IPS DF 6.9 (cell line): ENCODE results near the gene FBXL7.

Experiments
- DNase-seq: peaks from one replicate; pipeline ENCODE4 v3.0.0-alpha.2; 2013; ENCODE audit warnings: low read depth, low spot score
- H3K27ac ChIP-seq: one replicate; pipeline ENCODE4 v1.5.1; 2013; ENCODE audit warnings: low read length, control low read depth
- H3K27me3 ChIP-seq: 2 replicates; pipeline ENCODE4 v1.6.1; 2013; ENCODE audit warnings: mild to moderate bottlenecking, low read length; ENCODE audit not compliant: control insufficient read depth, insufficient read depth
- H3K36me3 ChIP-seq: 2 replicates; pipeline ENCODE4 v1.6.1; 2013; ENCODE audit warnings: low read length; ENCODE audit not compliant: control insufficient read depth, insufficient read depth
- H3K4me1 ChIP-seq: 2 replicates; pipeline ENCODE4 v1.6.1; 2013; ENCODE audit warnings: low read length; ENCODE audit not compliant: control insufficient read depth, insufficient read depth
- H3K4me3 ChIP-seq: 2 replicates; pipeline ENCODE4 v1.5.1; 2013; ENCODE audit warnings: mild to moderate bottlenecking, low read length
- H3K9me3 ChIP-seq: 2 replicates; pipeline ENCODE4 v1.6.1; 2013; ENCODE audit warnings: low read length, inconsistent platforms; ENCODE audit not compliant: control insufficient read depth, insufficient read depth
- WGBS: extraction: QIAGEN DNeasy Blood & Tissue Kit; methylation state at CpG from one replicate; pipeline ENCODE4 v1.1.7; 2013; ENCODE audit warnings: mixed read lengths, missing lambda C conversion rate; ENCODE audit not compliant: insufficient read length, insufficient coverage; 5-methylcytosine and 5-hydroxymethylcytosine counted together

FBXL7 gene

DNA sequence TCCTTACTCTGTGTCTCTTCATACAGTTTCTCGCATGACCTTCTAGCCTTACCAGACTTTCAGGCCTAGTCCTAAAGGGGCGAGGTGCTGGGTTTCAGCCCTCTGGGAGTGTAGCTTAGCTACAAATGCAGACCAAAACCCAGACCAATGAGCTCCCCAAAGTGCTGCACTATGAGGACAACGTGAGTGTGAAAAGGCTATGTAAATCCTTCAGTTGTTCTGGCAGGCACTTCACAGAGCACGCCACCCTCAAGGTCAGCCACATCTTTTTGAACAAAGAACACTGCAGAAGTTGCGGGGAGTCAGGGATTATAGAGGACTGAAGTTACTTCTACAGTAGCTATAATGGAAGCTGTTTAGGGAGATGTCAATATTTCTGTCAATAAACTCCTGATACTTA lies 377.9 kb downstream of the FBXL7 start:
- Histone ChIP-seq H3K36me3 (no peaks in the 10 kb centered on the region), H3K4me1 (no peaks in the 10 kb centered on the region), H3K9me3 (no peaks in the 10 kb centered on the region), H3K27ac (no peak overlapping the region), H3K27me3 (no peaks in the 10 kb centered on the region), H3K4me3 (no peak overlapping the region)
- no peak for DNase-seq
- WGBS, result no CpG with 5 or more reads among the region's 5 CpGs

DNA sequence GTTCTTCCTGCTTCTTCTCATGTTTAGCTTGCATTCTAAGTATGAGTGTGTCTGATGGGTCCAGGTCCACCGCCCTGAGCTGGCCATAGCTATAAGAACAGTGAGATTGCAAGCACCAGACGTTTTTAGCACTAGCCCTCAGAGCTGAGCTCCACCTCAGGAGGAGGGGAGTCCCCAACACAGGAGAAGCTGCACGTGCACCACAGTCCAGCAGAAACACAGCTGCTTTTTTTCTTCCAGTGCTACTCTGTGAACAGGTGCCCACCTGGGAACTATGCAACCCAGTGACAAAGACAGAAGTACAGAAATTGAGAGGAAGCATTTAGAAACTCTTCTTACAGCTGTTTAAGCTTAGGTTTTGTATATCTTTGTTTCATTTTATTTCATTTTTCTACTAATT lies 380.2 kb downstream of the FBXL7 start:
- no peaks in the 10 kb centered on the region for H3K9me3 ChIP-seq
- WGBS, result no CpG with 5 or more reads among the region's 3 CpGs
- no peaks in the 10 kb centered on the region for H3K4me1 ChIP-seq
- H3K27ac ChIP-seq, result no peak overlapping the region
- no peak for DNase-seq
- H3K36me3 ChIP-seq, result no peaks in the 10 kb centered on the region
- no peak overlapping the region for H3K4me3 ChIP-seq
- no peaks in the 10 kb centered on the region for H3K27me3 ChIP-seq

DNA sequence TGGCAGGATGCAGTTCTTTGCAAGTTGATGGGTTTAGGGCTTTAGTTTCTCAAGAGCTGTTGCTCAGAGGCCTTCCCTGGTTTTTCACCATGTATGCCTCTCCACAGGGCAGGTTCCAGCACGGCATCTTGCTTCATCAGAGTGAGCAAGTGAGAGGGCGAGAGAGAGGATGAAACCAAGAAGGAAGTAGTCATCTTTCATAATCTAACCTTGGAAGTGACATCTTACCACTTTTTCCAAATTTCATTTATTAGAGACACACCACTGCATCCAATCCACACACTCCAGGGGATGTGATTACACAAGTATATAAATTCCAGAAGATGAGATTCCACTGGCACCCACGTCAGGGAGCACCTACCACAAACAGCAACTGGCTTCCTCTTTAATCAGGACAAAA lies 385.2 kb downstream of the FBXL7 start:
- Histone ChIP-seq H3K4me1 (no peaks in the 10 kb centered on the region), H3K27ac (no peak overlapping the region), H3K4me3 (no peak overlapping the region), H3K36me3 (no peaks in the 10 kb centered on the region), H3K27me3 (no peaks in the 10 kb centered on the region), H3K9me3 (no peaks in the 10 kb centered on the region)
- WGBS, result no CpG with 5 or more reads among the region's 3 CpGs
- DNase-seq, result no peak

DNA sequence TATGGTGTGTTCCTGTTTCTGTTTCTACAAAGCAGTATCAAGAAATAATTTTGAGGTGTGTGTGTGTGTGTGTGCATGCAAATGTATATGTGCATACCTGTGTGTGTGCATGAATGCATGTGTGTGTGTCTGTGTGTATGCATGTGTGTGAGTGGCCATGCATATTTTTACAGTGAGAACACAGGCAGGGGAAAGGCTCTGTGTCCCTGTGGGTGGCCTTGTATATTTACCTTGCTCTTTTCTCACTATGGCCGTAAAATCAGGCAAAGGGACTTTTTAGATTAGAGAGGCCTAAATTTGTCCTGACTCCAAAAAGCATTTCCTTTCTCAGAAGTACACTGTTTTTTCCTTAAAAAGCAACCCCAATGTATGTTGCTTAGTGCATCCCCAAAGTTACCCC lies 386.2 kb downstream of the FBXL7 start:
- no peak for DNase-seq
- H3K9me3 ChIP-seq, result no peaks in the 10 kb centered on the region
- no CpG with 5 or more reads among the region's 1 CpG for WGBS
- no peak overlapping the region for H3K4me3 ChIP-seq
- H3K27ac ChIP-seq, result no peak overlapping the region
- H3K4me1 ChIP-seq, result no peaks in the 10 kb centered on the region
- H3K36me3 ChIP-seq, result no peaks in the 10 kb centered on the region
- no peaks in the 10 kb centered on the region for H3K27me3 ChIP-seq

DNA sequence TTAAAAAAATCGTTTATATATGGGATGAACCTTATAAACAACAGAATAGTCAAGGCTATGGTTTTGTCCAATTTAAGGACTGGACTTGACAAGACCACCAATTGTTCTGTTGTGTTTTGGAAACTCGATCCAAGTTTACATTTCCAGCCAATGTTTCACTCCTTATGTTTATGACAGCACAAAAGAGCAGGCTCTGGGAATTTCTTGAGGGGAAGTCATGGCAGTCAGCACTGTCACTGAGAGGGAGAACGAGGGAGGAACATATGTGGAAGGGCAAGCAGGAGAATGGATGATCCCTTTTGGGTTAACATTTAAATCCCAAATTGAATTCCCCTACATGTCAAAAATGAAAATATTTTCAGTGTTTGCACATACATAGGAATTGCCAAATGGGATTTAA lies 387.1 kb downstream of the FBXL7 start:
- no CpG with 5 or more reads among the region's 3 CpGs for WGBS
- no peak for DNase-seq
- Histone ChIP-seq H3K27ac (no peak overlapping the region), H3K36me3 (no peaks in the 10 kb centered on the region), H3K4me1 (no peaks in the 10 kb centered on the region), H3K9me3 (no peaks in the 10 kb centered on the region), H3K27me3 (no peaks in the 10 kb centered on the region), H3K4me3 (no peak overlapping the region)

DNA sequence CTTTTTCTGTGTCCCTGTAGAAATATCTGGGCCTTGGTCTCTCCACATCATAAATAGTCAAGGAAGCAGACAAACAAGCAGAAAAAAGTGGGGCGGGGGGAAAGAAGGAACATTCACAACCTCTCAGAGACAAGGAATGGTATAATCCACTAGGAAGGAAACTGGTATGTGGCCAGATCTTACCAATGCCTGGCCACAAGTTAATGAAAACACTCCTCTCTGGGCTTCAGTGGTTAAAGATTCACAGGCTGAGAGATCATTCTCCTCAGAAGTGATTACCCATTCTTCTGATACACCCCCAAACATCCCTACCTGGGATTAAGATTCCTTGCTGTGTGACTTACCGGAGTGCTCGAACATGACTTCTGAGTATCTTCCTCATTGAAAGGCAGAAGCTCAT lies 389.0 kb downstream of the FBXL7 start:
- no CpG with 5 or more reads among the region's 3 CpGs for WGBS
- Histone ChIP-seq H3K4me1 (no peaks in the 10 kb centered on the region), H3K36me3 (no peaks in the 10 kb centered on the region), H3K4me3 (no peak overlapping the region), H3K27me3 (no peaks in the 10 kb centered on the region), H3K27ac (no peak overlapping the region), H3K9me3 (no peaks in the 10 kb centered on the region)
- DNase-seq, result no peak

DNA sequence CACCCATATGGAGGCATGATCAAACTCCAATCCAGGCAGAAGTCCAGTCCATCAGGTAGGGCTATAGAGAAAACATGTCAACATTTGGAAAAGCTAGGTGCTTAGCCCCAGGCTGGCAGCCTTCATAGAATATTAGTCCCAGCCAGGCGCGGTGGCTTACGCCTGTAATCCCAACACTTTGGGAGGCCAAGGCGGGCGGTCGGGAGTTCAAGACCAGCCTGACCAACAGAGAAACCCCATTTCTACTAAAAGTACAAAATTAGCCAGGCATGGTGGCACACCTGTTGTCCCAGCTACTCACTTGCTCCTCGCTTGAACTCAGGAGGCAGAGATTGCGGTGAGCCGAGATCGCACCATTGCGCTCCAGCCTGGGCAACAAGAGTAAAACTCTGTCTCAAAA lies 393.9 kb downstream of the FBXL7 start:
- no peaks in the 10 kb centered on the region for H3K4me1 ChIP-seq
- H3K27me3 ChIP-seq, result no peaks in the 10 kb centered on the region
- H3K27ac ChIP-seq, result no peak overlapping the region
- H3K36me3 ChIP-seq, result no peaks in the 10 kb centered on the region
- no peak overlapping the region for H3K4me3 ChIP-seq
- no peaks in the 10 kb centered on the region for H3K9me3 ChIP-seq
- no peak for DNase-seq
- WGBS, result no CpG with 5 or more reads among the region's 11 CpGs

DNA sequence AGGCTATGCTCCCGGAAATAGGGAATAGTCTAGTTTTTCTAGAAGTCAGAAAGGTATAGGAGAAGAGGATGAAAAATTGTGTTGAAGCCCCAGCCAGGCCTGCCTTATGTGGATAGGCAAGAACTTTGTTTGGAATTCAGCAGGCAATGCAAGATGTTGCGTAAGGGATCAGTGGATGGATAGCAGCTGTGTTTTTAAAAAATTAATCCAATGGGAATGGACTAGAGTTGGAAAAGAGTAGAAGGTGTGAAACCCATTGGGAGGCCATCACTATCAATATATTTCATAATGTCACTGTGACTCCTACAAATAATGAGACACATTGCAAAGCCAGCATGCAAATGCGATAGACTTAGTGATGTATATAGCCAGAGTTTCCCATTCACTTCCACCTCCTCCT lies 397.7 kb downstream of the FBXL7 start:
- no peaks in the 10 kb centered on the region for H3K27me3 ChIP-seq
- H3K4me1 ChIP-seq, result no peaks in the 10 kb centered on the region
- H3K9me3 ChIP-seq, result no peaks in the 10 kb centered on the region
- no peaks in the 10 kb centered on the region for H3K36me3 ChIP-seq
- WGBS, result no CpG with 5 or more reads among the region's 3 CpGs
- H3K4me3 ChIP-seq, result no peak overlapping the region
- H3K27ac ChIP-seq, result no peak overlapping the region
- DNase-seq, result no peak

DNA sequence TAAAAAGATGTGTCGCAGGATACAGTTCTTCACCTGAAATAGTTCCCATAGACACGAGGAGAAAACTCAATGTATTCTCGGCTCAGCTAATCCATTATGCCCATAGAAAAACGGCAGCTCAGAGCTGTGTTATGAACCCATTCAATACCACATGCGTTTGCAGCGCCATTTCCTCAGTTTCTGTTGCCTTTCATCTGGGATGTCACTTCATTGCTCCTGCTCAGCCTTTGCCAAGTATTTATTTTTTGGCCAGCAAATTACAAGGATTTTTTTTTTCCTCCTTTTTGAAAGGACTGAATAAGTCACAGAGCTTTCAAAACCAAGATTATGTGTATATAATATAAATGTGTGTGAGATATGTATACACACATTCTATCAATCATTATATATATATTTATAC lies 398.7 kb downstream of the FBXL7 start:
- Histone ChIP-seq H3K4me1 (no peaks in the 10 kb centered on the region), H3K4me3 (no peak overlapping the region), H3K27ac (no peak overlapping the region), H3K27me3 (no peaks in the 10 kb centered on the region), H3K36me3 (no peaks in the 10 kb centered on the region), H3K9me3 (no peaks in the 10 kb centered on the region)
- DNase-seq, result no peak
- WGBS, result no CpG with 5 or more reads among the region's 6 CpGs

DNA sequence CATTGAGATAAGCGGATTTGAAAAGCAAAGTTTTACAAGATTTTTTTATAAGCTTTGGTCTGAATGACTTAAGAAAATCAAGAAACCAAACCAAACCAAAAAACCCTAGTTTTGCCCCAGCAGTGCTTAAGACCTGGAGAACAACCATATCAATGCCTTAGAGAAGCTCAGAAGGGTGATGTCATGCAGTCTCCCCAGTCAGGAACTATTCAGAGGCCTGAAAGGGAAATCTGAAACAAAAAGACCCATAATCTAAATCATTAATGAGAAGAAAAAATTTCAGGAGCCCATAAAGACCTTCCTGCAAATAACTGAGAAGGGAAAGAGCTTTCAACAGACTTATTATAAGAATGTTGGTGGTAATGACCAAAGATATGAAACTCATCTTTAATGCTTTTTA lies 399.5 kb downstream of the FBXL7 start:
- Histone ChIP-seq H3K27me3 (no peaks in the 10 kb centered on the region), H3K27ac (no peak overlapping the region), H3K36me3 (no peaks in the 10 kb centered on the region), H3K4me3 (no peak overlapping the region), H3K9me3 (no peaks in the 10 kb centered on the region), H3K4me1 (no peaks in the 10 kb centered on the region)
- DNase-seq, result no peak
- WGBS, result no CpG with 5 or more reads among the region's 1 CpG

DNA sequence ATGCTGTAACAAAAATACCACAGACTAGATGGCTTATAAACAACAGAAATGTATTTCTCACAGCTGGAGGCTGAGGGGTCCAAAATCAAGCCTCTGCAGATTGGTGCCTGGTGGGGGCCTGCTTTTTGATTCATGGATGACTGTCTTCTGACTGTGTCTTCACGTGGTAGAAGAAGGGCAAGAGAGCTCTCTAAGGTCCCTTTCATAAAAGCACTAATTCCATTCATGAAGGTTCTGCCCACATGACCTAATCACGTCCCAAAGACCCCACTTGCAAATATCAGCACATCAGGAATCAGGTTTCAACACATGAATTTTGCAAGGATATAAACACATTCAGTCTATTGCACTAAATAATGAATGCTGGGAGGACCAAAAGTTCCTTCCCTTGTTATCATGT lies 401.2 kb downstream of the FBXL7 start:
- Histone ChIP-seq H3K4me3 (no peak overlapping the region), H3K36me3 (no peaks in the 10 kb centered on the region), H3K27me3 (no peaks in the 10 kb centered on the region), H3K27ac (no peak overlapping the region), H3K9me3 (no peaks in the 10 kb centered on the region), H3K4me1 (no peaks in the 10 kb centered on the region)
- no peak for DNase-seq
- no CpG with 5 or more reads among the region's 2 CpGs for WGBS
